Neural cell (in vitro differentiated cells): ENCODE data around the gene INVS. TPM values are rescaled to one million over a fixed set of nuclear protein-coding genes. Genes with fewer than 3 reads are reported as not detected.
"Not testable (repeated sequence)": the region's sequence is repeated elsewhere in the genome, so short reads cannot be mapped to it uniquely, and the experiment has no call there.

ENCODE experiments used
- H2AFZ ChIP-seq: fragments of 200-600, 300-800 bp; sonication (generic), shearing (Covaris generic); 2 replicates; pipeline ENCODE4 v1.6.0; 2014; ENCODE audit warnings: low read depth, mild to moderate bottlenecking, antibody characterized with exemption, low read length, moderate library complexity
- H3F3A ChIP-seq: fragments of 200-600 bp; shearing (Covaris generic); 2 replicates; pipeline ENCODE4 v1.6.1; 2016; ENCODE audit warnings: mild to moderate bottlenecking, moderate library complexity, mixed read lengths, antibody characterized with exemption, low read length; ENCODE audit not compliant: insufficient read depth, poor library complexity, severe bottlenecking
- H3K27ac ChIP-seq: fragments of 200-600, 300-800 bp; sonication (generic), shearing (Covaris generic); 2 replicates; pipeline ENCODE4 v1.5.1; 2014; ENCODE audit warnings: mild to moderate bottlenecking, low read length, moderate library complexity
- H3K27me3 ChIP-seq: fragments of 300-800, 200-600 bp; sonication (generic), shearing (Covaris generic); 2 replicates; pipeline ENCODE4 v1.6.0; 2014; ENCODE audit warnings: mild to moderate bottlenecking, low read depth, low read length, moderate library complexity; ENCODE audit not compliant: insufficient read depth
- H3K36me3 ChIP-seq: fragments of 300-800, 200-600 bp; sonication (generic), shearing (Covaris generic); 2 replicates; pipeline ENCODE4 v1.5.1; 2014; ENCODE audit warnings: mild to moderate bottlenecking, antibody characterized with exemption, low read length, moderate library complexity; ENCODE audit not compliant: insufficient read depth
- H3K4me2 ChIP-seq: fragments of 300-800, 200-600 bp; sonication (generic), shearing (Covaris generic); 2 replicates; pipeline ENCODE4 v1.6.0; 2014; ENCODE audit warnings: mild to moderate bottlenecking, low read length
- H3K4me3 ChIP-seq: fragments of 300-800, 200-600 bp; sonication (generic), shearing (Covaris generic); 2 replicates; pipeline ENCODE4 v1.5.1; 2014; ENCODE audit warnings: mild to moderate bottlenecking, low read length, moderate library complexity
- H3K79me2 ChIP-seq: fragments of 200-600 bp; shearing (Covaris generic); replicated peaks from 2 replicates; pipeline ENCODE4 v1.6.0; 2014; ENCODE audit warnings: mild to moderate bottlenecking, low read length, moderate library complexity; ENCODE audit not compliant: insufficient read depth
- H3K9ac ChIP-seq: fragments of 300-800, 200-600 bp; sonication (generic), shearing (Covaris generic); 2 replicates; pipeline ENCODE4 v1.6.1; 2016; ENCODE audit warnings: mild to moderate bottlenecking, low read length, mixed read lengths
- H3K9me2 ChIP-seq: fragments of 200-600 bp; shearing (Covaris generic); 2 replicates; pipeline ENCODE4 v1.6.1; 2016; ENCODE audit warnings: mild to moderate bottlenecking, low read length, mixed read lengths; ENCODE audit not compliant: insufficient read depth
- H3K9me3 ChIP-seq: fragments of 200-600, 300-800 bp; sonication (generic), shearing (Covaris generic); 2 replicates; pipeline ENCODE4 v1.6.1; 2016; ENCODE audit warnings: mild to moderate bottlenecking, mixed run types, low read length, moderate library complexity, mixed read lengths
- H4K20me1 ChIP-seq: fragments of 200-600 bp; shearing (Covaris generic); 2 replicates; pipeline ENCODE4 v1.6.1; 2016; ENCODE audit warnings: mild to moderate bottlenecking, mixed run types; ENCODE audit not compliant: insufficient read depth
- EP300 ChIP-seq: fragments of 450-650 bp; conservative IDR thresholded peaks from 2 replicates; pipeline ENCODE4 v1.6.1; 2014; ENCODE audit warnings: antibody characterized with exemption, mild to moderate bottlenecking, moderate library complexity; ENCODE audit not compliant: poor library complexity, severe bottlenecking
- EZH2 ChIP-seq: fragments of 200-600, 300-800 bp; shearing (Covaris generic), sonication (generic); IDR thresholded peaks from 2 replicates; pipeline ENCODE4 v1.6.1; 2014; ENCODE audit warnings: antibody characterized with exemption, low read length, borderline replicate concordance, mild to moderate bottlenecking; ENCODE audit not compliant: insufficient read depth, poor library complexity, severe bottlenecking
- MXI1 ChIP-seq: fragments of 450-650 bp; conservative IDR thresholded peaks from 2 replicates; pipeline ENCODE4 v1.6.1; 2014; ENCODE audit warnings: antibody characterized with exemption, mild to moderate bottlenecking; ENCODE audit not compliant: poor library complexity, severe bottlenecking
- POLR2AphosphoS5 ChIP-seq: IDR thresholded peaks from 2 replicates; pipeline ENCODE4 v1.6.1; 2012
- RAD21 ChIP-seq: fragments of 450-650 bp; conservative IDR thresholded peaks from 2 replicates; pipeline ENCODE4 v1.6.1; 2014; ENCODE audit warnings: antibody characterized with exemption, mild to moderate bottlenecking, moderate library complexity
- SMC3 ChIP-seq: fragments of 450-650 bp; conservative IDR thresholded peaks from 2 replicates; pipeline ENCODE4 v1.6.1; 2014; ENCODE audit warnings: antibody characterized with exemption, mild to moderate bottlenecking, moderate library complexity; ENCODE audit not compliant: poor library complexity
- TAF1 ChIP-seq: IDR thresholded peaks from 2 replicates; pipeline ENCODE4 v1.6.1; 2012; ENCODE audit warnings: low read depth
- polyA plus RNA-seq: library from polyadenylated mRNA; depleted of rRNA; stranded (reverse); fragments of >200 nt; gene quantifications from 2 replicates; pipeline ENCODE4 v1.2.3, GENCODE V29; 2014
- TF ChIP-seq, protein P1 (sequence below): IDR thresholded peaks from 2 replicates; pipeline ENCODE4 v1.6.1; 2012; ENCODE audit warnings: borderline replicate concordance
- TF ChIP-seq, protein P2 (sequence below): fragments of 450-650 bp; IDR thresholded peaks from 2 replicates; pipeline ENCODE4 v1.5.1; 2014; ENCODE audit warnings: antibody characterized with exemption, mild to moderate bottlenecking, moderate library complexity; ENCODE audit not compliant: poor library complexity, severe bottlenecking

The INVS gene
- polyA plus RNA-seq, 1 donor from 2014 or later, result 11.3 TPM

- H3K9ac ChIP-seq, result no peak overlapping the region
- H3K27me3 ChIP-seq, result no peaks in the 10 kb centered on the region
- no peak overlapping the region for H3K4me3 ChIP-seq
- H3K4me2 ChIP-seq, result no peak overlapping the region
- TF ChIP-seq RAD21 (no peak), SMC3 (no peak), MXI1 (no peak), TAF1 (no peak), EP300 (no peak), POLR2AphosphoS5 (no peak), EZH2 (no peak)
- TF ChIP-seq, protein P1, sequence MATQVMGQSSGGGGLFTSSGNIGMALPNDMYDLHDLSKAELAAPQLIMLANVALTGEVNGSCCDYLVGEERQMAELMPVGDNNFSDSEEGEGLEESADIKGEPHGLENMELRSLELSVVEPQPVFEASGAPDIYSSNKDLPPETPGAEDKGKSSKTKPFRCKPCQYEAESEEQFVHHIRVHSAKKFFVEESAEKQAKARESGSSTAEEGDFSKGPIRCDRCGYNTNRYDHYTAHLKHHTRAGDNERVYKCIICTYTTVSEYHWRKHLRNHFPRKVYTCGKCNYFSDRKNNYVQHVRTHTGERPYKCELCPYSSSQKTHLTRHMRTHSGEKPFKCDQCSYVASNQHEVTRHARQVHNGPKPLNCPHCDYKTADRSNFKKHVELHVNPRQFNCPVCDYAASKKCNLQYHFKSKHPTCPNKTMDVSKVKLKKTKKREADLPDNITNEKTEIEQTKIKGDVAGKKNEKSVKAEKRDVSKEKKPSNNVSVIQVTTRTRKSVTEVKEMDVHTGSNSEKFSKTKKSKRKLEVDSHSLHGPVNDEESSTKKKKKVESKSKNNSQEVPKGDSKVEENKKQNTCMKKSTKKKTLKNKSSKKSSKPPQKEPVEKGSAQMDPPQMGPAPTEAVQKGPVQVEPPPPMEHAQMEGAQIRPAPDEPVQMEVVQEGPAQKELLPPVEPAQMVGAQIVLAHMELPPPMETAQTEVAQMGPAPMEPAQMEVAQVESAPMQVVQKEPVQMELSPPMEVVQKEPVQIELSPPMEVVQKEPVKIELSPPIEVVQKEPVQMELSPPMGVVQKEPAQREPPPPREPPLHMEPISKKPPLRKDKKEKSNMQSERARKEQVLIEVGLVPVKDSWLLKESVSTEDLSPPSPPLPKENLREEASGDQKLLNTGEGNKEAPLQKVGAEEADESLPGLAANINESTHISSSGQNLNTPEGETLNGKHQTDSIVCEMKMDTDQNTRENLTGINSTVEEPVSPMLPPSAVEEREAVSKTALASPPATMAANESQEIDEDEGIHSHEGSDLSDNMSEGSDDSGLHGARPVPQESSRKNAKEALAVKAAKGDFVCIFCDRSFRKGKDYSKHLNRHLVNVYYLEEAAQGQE, result no peak
- TF ChIP-seq, protein P2, sequence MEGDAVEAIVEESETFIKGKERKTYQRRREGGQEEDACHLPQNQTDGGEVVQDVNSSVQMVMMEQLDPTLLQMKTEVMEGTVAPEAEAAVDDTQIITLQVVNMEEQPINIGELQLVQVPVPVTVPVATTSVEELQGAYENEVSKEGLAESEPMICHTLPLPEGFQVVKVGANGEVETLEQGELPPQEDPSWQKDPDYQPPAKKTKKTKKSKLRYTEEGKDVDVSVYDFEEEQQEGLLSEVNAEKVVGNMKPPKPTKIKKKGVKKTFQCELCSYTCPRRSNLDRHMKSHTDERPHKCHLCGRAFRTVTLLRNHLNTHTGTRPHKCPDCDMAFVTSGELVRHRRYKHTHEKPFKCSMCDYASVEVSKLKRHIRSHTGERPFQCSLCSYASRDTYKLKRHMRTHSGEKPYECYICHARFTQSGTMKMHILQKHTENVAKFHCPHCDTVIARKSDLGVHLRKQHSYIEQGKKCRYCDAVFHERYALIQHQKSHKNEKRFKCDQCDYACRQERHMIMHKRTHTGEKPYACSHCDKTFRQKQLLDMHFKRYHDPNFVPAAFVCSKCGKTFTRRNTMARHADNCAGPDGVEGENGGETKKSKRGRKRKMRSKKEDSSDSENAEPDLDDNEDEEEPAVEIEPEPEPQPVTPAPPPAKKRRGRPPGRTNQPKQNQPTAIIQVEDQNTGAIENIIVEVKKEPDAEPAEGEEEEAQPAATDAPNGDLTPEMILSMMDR, result no peak
- H2AFZ ChIP-seq, result no peak overlapping the region
- H3F3A ChIP-seq, result no peaks in the 10 kb centered on the region
- H3K9me2 ChIP-seq, result no peaks in the 10 kb centered on the region
- no peaks in the 10 kb centered on the region for H3K79me2 ChIP-seq
- H3K27ac ChIP-seq, result no peak overlapping the region
- H3K36me3 ChIP-seq, result no peaks in the 10 kb centered on the region
- H4K20me1 ChIP-seq, result no peaks in the 10 kb centered on the region
- H3K9me3 ChIP-seq, result no peaks in the 10 kb centered on the region
Observed at GRCh38 chr9:100074989-100075388, 24.1 kb upstream of the INVS start.

DNA sequence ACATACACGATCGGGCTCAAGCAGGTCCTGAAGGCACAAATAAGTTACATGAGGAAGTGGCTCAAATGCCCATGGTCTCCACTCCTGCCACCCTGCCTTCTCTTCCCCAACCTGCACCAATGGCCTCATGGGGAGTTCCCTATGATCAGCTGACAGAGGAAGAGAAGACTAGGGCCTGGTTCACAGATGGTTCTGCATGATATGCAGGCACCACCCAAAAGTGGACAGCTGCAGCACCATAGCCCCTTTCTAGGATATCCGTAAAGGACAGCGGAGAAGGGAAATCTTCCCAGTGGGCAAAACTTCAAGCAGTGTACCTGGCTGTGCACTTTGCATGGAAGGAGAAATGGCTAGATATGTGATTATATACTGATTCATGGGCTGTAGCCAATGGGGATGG lies 22.8 kb upstream of the INVS start:
- H4K20me1 ChIP-seq, H3K4me3 ChIP-seq, H3K9ac ChIP-seq, H3K9me2 ChIP-seq, H3K27me3 ChIP-seq, H3K9me3 ChIP-seq, H3F3A ChIP-seq, H2AFZ ChIP-seq, H3K27ac ChIP-seq, H3K36me3 ChIP-seq, H3K4me2 ChIP-seq: not testable (repeated sequence)
- H3K79me2 ChIP-seq, result peaks cover 13% of the 10 kb centered on the region

DNA sequence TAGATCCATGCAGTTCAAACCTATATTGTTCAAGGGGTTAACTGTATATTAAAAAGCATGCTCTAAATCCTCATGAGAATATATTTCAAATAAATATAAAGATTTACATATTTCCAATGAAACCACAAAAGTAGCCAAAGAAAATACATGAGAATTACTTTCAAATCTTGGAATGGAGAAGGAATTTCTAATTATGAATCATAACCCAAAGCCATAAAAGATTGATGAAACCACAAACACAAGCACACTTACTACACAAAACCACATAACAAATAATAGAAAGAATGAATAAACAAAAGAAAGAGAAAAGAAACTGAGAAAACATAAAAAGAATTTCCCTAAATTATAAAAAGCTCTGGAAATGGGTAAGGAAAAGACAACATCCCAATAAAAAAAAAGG lies 16.3 kb upstream of the INVS start:
- H3K4me3 ChIP-seq, result no peak overlapping the region
- H3K9me3 ChIP-seq, result no peaks in the 10 kb centered on the region
- no peak overlapping the region for H3K9ac ChIP-seq
- no peaks in the 10 kb centered on the region for H3K36me3 ChIP-seq
- no peak overlapping the region for H3K4me2 ChIP-seq
- no peaks in the 10 kb centered on the region for H3K9me2 ChIP-seq
- no peak overlapping the region for H3K27ac ChIP-seq
- H3K79me2 ChIP-seq, result peaks cover 49% of the 10 kb centered on the region
- no peaks in the 10 kb centered on the region for H4K20me1 ChIP-seq
- TF ChIP-seq, protein P2, result no peak
- TF ChIP-seq EP300 (no peak), RAD21 (no peak), EZH2 (no peak)
- TF ChIP-seq, protein P1, result no peak
- no peaks in the 10 kb centered on the region for H3K27me3 ChIP-seq
- H2AFZ ChIP-seq, result no peak overlapping the region
- H3F3A ChIP-seq, result no peaks in the 10 kb centered on the region
